Karpas-422 (cell line): ENCODE results near the gene ATP1B3. TPM values are rescaled to one million over a fixed set of nuclear protein-coding genes. Genes with fewer than 3 reads are reported as not detected.
"Not testable (repeated sequence)": the region's sequence is repeated elsewhere in the genome, so short reads cannot be mapped to it uniquely, and the experiment has no call there.

Experiments used
- DNase-seq: peaks from one replicate; pipeline ENCODE4 v3.0.0-alpha.2; 2015
- H2AFZ ChIP-seq: fragments of 200-600 bp; sonication (generic); 2 replicates; pipeline ENCODE4 v1.6.1; 2014; ENCODE audit warnings: antibody characterized with exemption, low read length, mixed read lengths
- H3K27ac ChIP-seq: fragments of 200-600 bp; sonication (generic); 2 replicates; pipeline ENCODE4 v1.5.1; 2014; ENCODE audit warnings: mild to moderate bottlenecking, low read length, moderate library complexity
- H3K27me3 ChIP-seq: fragments of 200-600 bp; sonication (generic); 2 replicates; pipeline ENCODE4 v1.6.1; 2014; ENCODE audit warnings: low read length, mixed read lengths
- H3K36me3 ChIP-seq: fragments of 200-600 bp; sonication (generic); 2 replicates; pipeline ENCODE4 v1.6.1; 2014; ENCODE audit warnings: low read length, mixed read lengths; ENCODE audit not compliant: insufficient read depth
- H3K4me1 ChIP-seq: fragments of 200-600 bp; sonication (generic); 2 replicates; pipeline ENCODE4 v1.6.1; 2014; ENCODE audit warnings: mild to moderate bottlenecking, low read length, mixed read lengths
- H3K4me2 ChIP-seq: fragments of 200-600 bp; sonication (generic); 2 replicates; pipeline ENCODE4 v1.6.1; 2014; ENCODE audit warnings: low read length, low read depth, mild to moderate bottlenecking; ENCODE audit not compliant: poor library complexity, severe bottlenecking
- H3K4me3 ChIP-seq: fragments of 200-600 bp; sonication (generic); 2 replicates; pipeline ENCODE4 v1.5.1; 2014; ENCODE audit warnings: mild to moderate bottlenecking, antibody characterized with exemption, low read length, mixed read lengths
- H3K79me2 ChIP-seq: fragments of 200-600 bp; sonication (generic); 2 replicates; pipeline ENCODE4 v1.6.1; 2014; ENCODE audit warnings: mild to moderate bottlenecking, low read length, mixed read lengths
- H3K9ac ChIP-seq: fragments of 200-600 bp; sonication (generic); 2 replicates; pipeline ENCODE4 v1.6.0; 2014; ENCODE audit warnings: low read length
- H3K9me2 ChIP-seq: fragments of 200-600 bp; sonication (generic), shearing (Covaris generic); replicated peaks from 2 replicates; pipeline ENCODE4 v1.6.0; 2014; ENCODE audit warnings: mild to moderate bottlenecking, low read length, moderate library complexity; ENCODE audit not compliant: insufficient read depth
- H3K9me3 ChIP-seq: fragments of 300-700, 200-600 bp; sonication (generic); 2 replicates; pipeline ENCODE4 v1.6.1; 2014; ENCODE audit warnings: low read length, mixed read lengths
- H4K20me1 ChIP-seq: fragments of 200-600 bp; sonication (generic); 2 replicates; pipeline ENCODE4 v1.6.1; 2014; ENCODE audit warnings: mild to moderate bottlenecking, antibody characterized with exemption, low read length, low read depth; ENCODE audit not compliant: insufficient read depth
- total RNA-seq: library from RNA; depleted of rRNA; stranded (reverse); fragments of >200 nt; shearing (Covaris generic); gene quantifications from 2 replicates; pipeline ENCODE4 v1.2.3, GENCODE V29; 2014; ENCODE audit warnings: low replicate concordance

ATP1B3 gene
- total RNA-seq, 1 experiment from 2014 or later, result 68.7 TPM

DNA sequence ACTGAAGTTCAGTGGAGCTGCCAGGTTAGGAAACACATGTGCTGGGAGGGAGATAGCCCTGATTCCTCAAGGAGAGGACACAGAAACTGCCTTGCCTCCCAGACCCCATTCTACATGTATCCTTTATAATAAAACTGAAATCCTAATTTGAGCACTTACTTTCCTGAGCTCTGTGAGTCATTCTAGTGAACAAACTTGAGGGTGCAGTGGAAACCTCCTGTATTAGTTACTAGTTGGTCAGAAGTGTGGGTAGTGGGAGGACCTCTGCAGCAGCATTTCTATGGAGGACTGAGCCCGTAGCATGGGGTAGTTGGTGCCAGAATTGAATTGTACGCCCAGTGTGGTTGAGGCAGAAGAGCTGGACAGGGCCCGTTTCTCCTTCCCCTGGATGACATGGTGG, 23.9 kb downstream of the ATP1B3 start:
- Histone ChIP-seq H3K9me2 (no peaks in the 10 kb centered on the region), H3K4me2 (no peak overlapping the region), H3K27ac (no peak overlapping the region), H4K20me1 (peaks cover 4% of the 10 kb centered on the region; the same call in 1 of the 2 replicates), H3K36me3 (peaks cover 61% of the 10 kb centered on the region), H3K79me2 (peaks cover 94% of the 10 kb centered on the region), H3K4me1 (peaks cover 6% of the 10 kb centered on the region; the same call in 1 of the 2 replicates), H3K27me3 (no peaks in the 10 kb centered on the region), H2AFZ (no peak overlapping the region), H3K9ac (no peak overlapping the region), H3K4me3 (no peak overlapping the region), H3K9me3 (peaks cover 4% of the 10 kb centered on the region; the same call in 1 of the 2 replicates)
- no peak for DNase-seq

GRCh38 chr3:141901914-141902313, 25.5 kb downstream of the ATP1B3 start:
- DNase-seq, result no peak
- Histone ChIP-seq H4K20me1 (peaks cover 4% of the 10 kb centered on the region; the same call in 1 of the 2 replicates), H3K79me2 (peaks cover 87% of the 10 kb centered on the region), H3K9me3 (peaks cover 2% of the 10 kb centered on the region; the same call in 1 of the 2 replicates), H3K4me2 (no peak overlapping the region), H3K9ac (no peak overlapping the region), H3K27ac (no peak overlapping the region), H3K4me1 (peaks cover 6% of the 10 kb centered on the region; the same call in 1 of the 2 replicates), H3K4me3 (no peak overlapping the region), H3K36me3 (peaks cover 65% of the 10 kb centered on the region), H2AFZ (no peak overlapping the region), H3K27me3 (no peaks in the 10 kb centered on the region), H3K9me2 (no peaks in the 10 kb centered on the region)

GRCh38 chr3:141904203-141904602, 27.8 kb downstream of the ATP1B3 start:
- Histone ChIP-seq H3K36me3 (peaks cover 64% of the 10 kb centered on the region), H3K9ac (no peak overlapping the region), H3K27ac (no peak overlapping the region), H3K4me3 (no peak overlapping the region), H2AFZ (no peak overlapping the region), H3K9me3 (no peaks in the 10 kb centered on the region), H3K9me2 (no peaks in the 10 kb centered on the region), H3K4me1 (peaks cover 6% of the 10 kb centered on the region; the same call in 1 of the 2 replicates), H4K20me1 (peaks cover 4% of the 10 kb centered on the region; the same call in 1 of the 2 replicates), H3K27me3 (no peaks in the 10 kb centered on the region), H3K79me2 (peaks cover 73% of the 10 kb centered on the region), H3K4me2 (no peak overlapping the region)
- no peak for DNase-seq

DNA sequence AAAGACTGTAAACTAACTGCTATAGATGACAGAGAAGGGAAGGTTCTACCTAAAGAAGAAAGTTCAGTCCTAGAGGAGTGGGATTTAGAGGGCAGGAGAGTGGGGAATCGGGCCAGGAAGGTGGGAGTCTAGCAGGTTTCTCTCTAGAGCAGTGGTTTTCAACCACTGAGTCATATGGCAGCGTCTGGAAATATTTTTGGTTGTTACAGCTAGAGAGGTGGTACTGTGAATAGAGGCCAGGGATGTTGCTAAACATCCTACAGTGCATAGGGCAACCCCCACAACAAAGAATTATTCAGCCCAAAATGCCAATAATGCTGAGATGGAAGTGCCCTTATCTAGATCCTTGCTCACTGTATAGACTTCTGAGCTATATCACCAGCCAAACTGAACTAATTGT, 28.7 kb downstream of the ATP1B3 start:
- Histone ChIP-seq H3K9me3 (no peaks in the 10 kb centered on the region), H3K9me2 (no peaks in the 10 kb centered on the region), H3K9ac (no peak overlapping the region), H3K4me1 (peaks cover 6% of the 10 kb centered on the region; the same call in 1 of the 2 replicates), H3K36me3 (peaks cover 66% of the 10 kb centered on the region), H2AFZ (no peak overlapping the region), H3K27me3 (no peaks in the 10 kb centered on the region), H3K4me3 (no peak overlapping the region), H3K79me2 (peaks cover 70% of the 10 kb centered on the region), H4K20me1 (peaks cover 4% of the 10 kb centered on the region; the same call in 1 of the 2 replicates), H3K27ac (no peak overlapping the region), H3K4me2 (no peak overlapping the region)
- DNase-seq, result no peak

DNA sequence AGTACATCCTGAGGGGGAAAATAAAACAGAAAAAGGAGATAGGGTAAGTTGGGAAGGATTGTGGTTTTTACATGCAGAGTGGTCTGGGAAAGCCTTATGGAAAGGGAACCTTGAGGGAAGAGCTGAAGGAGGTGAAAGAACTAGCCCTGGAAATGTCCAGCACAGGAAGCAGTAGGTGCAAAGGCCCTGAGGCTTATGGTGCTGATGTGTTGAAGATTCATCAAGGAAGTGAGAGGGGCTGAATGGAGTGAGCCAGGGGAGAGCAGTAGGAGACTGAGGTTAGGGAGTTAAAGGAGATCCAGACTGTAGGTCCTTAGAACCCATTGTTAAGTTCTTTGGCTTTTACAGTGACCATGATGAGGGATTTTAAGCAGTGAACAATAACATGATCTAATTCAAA, 33.0 kb downstream of the ATP1B3 start:
- Histone ChIP-seq H3K4me2 (no peak overlapping the region), H3K9me2 (no peaks in the 10 kb centered on the region), H3K9me3 (no peaks in the 10 kb centered on the region; the same call in 1 of the 2 replicates), H2AFZ (no peak overlapping the region), H3K27me3 (no peaks in the 10 kb centered on the region), H3K4me3 (no peak overlapping the region), H3K4me1 (no peaks in the 10 kb centered on the region), H4K20me1 (no peaks in the 10 kb centered on the region), H3K27ac (no peak overlapping the region), H3K9ac (no peak overlapping the region), H3K79me2 (peaks cover 43% of the 10 kb centered on the region), H3K36me3 (peaks cover 82% of the 10 kb centered on the region)
- DNase-seq, result no peak

GRCh38 chr3:141909986-141910385, 33.5 kb downstream of the ATP1B3 start:
- H3K27ac ChIP-seq, H3K9ac ChIP-seq, H3K4me2 ChIP-seq, DNase-seq, H4K20me1 ChIP-seq, H3K9me2 ChIP-seq, H3K4me3 ChIP-seq, H3K4me1 ChIP-seq, H3K27me3 ChIP-seq, H3K9me3 ChIP-seq, H2AFZ ChIP-seq: not testable (repeated sequence)
- peaks cover 84% of the 10 kb centered on the region for H3K36me3 ChIP-seq
- H3K79me2 ChIP-seq, result peaks cover 48% of the 10 kb centered on the region

- no peaks in the 10 kb centered on the region for H3K4me1 ChIP-seq
- no peak overlapping the region for H3K9ac ChIP-seq
- no peaks in the 10 kb centered on the region; the same call in 1 of the 2 replicates for H3K9me3 ChIP-seq
- H3K79me2 ChIP-seq, result peaks cover 36% of the 10 kb centered on the region
- no peaks in the 10 kb centered on the region for H3K27me3 ChIP-seq
- H3K9me2 ChIP-seq, result no peaks in the 10 kb centered on the region
- H3K4me2 ChIP-seq, result no peak overlapping the region
- no peak overlapping the region for H3K4me3 ChIP-seq
- H4K20me1 ChIP-seq, result no peaks in the 10 kb centered on the region
- peaks cover 74% of the 10 kb centered on the region for H3K36me3 ChIP-seq
- H3K27ac ChIP-seq, result no peak overlapping the region
- peak; percentile 85 for DNase-seq
- H2AFZ ChIP-seq, result no peak overlapping the region
Observed at GRCh38 chr3:141913150-141913811, 36.8 kb downstream of the ATP1B3 start.

DNA sequence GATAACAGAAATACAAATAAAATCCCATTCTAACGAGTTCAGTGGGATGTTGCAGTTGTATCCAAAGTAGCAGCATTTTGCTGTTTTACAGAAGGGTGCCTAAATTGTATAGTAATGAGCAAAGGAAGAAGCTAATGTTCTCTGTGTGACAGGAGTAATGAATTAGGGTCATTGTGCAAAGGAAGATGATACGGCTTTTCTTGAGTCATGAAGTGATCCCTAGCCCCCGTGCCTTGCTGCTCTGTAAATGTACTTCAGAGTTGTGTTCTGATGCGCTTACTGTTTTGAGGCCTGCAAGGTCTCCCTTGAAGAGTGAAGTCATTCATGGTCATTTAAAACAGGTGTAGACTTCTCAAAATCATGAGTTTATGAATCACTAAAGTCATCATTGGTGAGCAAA, 37.9 kb downstream of the ATP1B3 start:
- Histone ChIP-seq H3K9me2 (no peaks in the 10 kb centered on the region), H3K36me3 (peaks cover 71% of the 10 kb centered on the region), H3K27ac (no peak overlapping the region)

More for the DNA sequence above, 37.9 kb downstream of the ATP1B3 start:
- Histone ChIP-seq H2AFZ (no peak overlapping the region), H3K9ac (no peak overlapping the region), H3K4me2 (no peak overlapping the region), H3K9me3 (no peaks in the 10 kb centered on the region; the same call in 1 of the 2 replicates), H3K27me3 (no peaks in the 10 kb centered on the region), H3K4me1 (no peaks in the 10 kb centered on the region), H3K4me3 (no peak overlapping the region), H3K79me2 (peaks cover 30% of the 10 kb centered on the region), H4K20me1 (no peaks in the 10 kb centered on the region)
- DNase-seq, result no peak
